A673 (cell line): ENCODE measurements around the gene APH1A. TPM values are rescaled to one million over a fixed set of nuclear protein-coding genes. Genes with fewer than 3 reads are reported as not detected.
A peak's percentile ranks its signal among the peaks of the same experiment; 100 is the strongest.

ENCODE experiments used
- BruUV-seq: library from RNA; stranded (reverse); fragments of 400-500 nt; replicated peaks from 2 replicates; lab custom pipeline; 2021; lab: Mats Ljungman, UMichigan
- CTCF ChIA-PET: fragments of 300-600 bp; sonication (Branson Sonifier 250); formaldehyde crosslinking; loops from one replicate; lab custom pipeline; 2022; ENCODE audit warnings: antibody characterized with exemption; lab: Charles Lee
- POLR2A ChIA-PET: fragments of 300-600 bp; sonication (Branson Sonifier 250); formaldehyde crosslinking; loops from one replicate; lab custom pipeline; 2022; ENCODE audit warnings: antibody characterized with exemption; ENCODE audit not compliant: low non-redundant PET; lab: Charles Lee
- DNase-seq: peaks from one replicate; pipeline ENCODE4 v3.0.0-alpha.2; 2015; ENCODE audit warnings: low spot score
- H3K27ac ChIP-seq: fragments of 200-600 bp; sonication (generic); 2 replicates; pipeline ENCODE4 v1.5.1; 2016; ENCODE audit warnings: mixed run types, low read depth, mild to moderate bottlenecking, mixed read lengths, antibody characterized with exemption, low read length; ENCODE audit not compliant: poor library complexity, severe bottlenecking
- H3K27me3 ChIP-seq: fragments of 200-600 bp; sonication (generic); replicated peaks from 2 replicates; pipeline ENCODE4 v1.6.1; 2017; ENCODE audit warnings: mixed run types, low read depth, mild to moderate bottlenecking, mixed read lengths, antibody characterized with exemption, low read length; ENCODE audit not compliant: insufficient read depth, poor library complexity
- H3K36me3 ChIP-seq: fragments of 200-600 bp; sonication (generic); 2 replicates; pipeline ENCODE4 v1.6.1; 2016; ENCODE audit warnings: mixed run types, mild to moderate bottlenecking, mixed read lengths, antibody characterized with exemption, low read length; ENCODE audit not compliant: insufficient read depth, poor library complexity, severe bottlenecking
- H3K4me1 ChIP-seq: fragments of 200-600 bp; sonication (generic); 2 replicates; pipeline ENCODE4 v1.6.1; 2017; ENCODE audit warnings: mixed run types, mild to moderate bottlenecking, mixed read lengths, antibody characterized with exemption, low read length; ENCODE audit not compliant: insufficient read depth, poor library complexity, severe bottlenecking
- H3K4me3 ChIP-seq: fragments of 200-600 bp; sonication (generic); 2 replicates; pipeline ENCODE4 v1.5.1; 2016; ENCODE audit warnings: low read depth, mixed run types, mild to moderate bottlenecking, mixed read lengths, low read length; ENCODE audit not compliant: poor library complexity, severe bottlenecking
- H3K9me3 ChIP-seq: fragments of 200-600 bp; sonication (generic); 2 replicates; pipeline ENCODE4 v1.6.1; 2016; ENCODE audit warnings: mixed run types, low read depth, mild to moderate bottlenecking, mixed read lengths, antibody characterized with exemption, low read length; ENCODE audit not compliant: poor library complexity, severe bottlenecking
- EZH2 ChIP-seq: fragments of 200-600 bp; sonication (generic); IDR thresholded peaks from 2 replicates; pipeline ENCODE4 v1.6.1; 2017; ENCODE audit warnings: borderline replicate concordance, low read depth, mild to moderate bottlenecking, mixed read lengths, antibody characterized with exemption, low read length; ENCODE audit not compliant: poor library complexity, severe bottlenecking
- intact Hi-C: fragments of 100-400 bp; cut with micrococcal nuclease; formaldehyde crosslinking; loops from one replicate; pipeline ENCODE4 v1.10.0; 2022; ENCODE audit not compliant: unreplicated experiment
- total RNA-seq: library from RNA; stranded (reverse); gene quantifications from 2 replicates; pipeline ENCODE4 v1.2.3, GENCODE V29; 2021
- TF ChIP-seq, protein P1 (sequence below): fragments of 300-800, 200-600 bp; sonication (generic); conservative IDR thresholded peaks from 2 replicates; pipeline ENCODE4 v1.5.1; 2017; ENCODE audit warnings: low read depth, mild to moderate bottlenecking, antibody characterized with exemption, low read length, moderate library complexity, mixed read lengths

The APH1A gene
- total RNA-seq, 1 experiment from 2014 or later = 136 TPM

- POLR2A ChIA-PET = interaction anchor here (0.6 kb wide), 1 partner anchor 310 kb away, joined by 4 read pairs; no protein-coding TSS in a partner anchor
- Histone ChIP-seq H3K9me3 (no peaks in the 10 kb centered on the region), H3K27me3 (no peaks in the 10 kb centered on the region), H3K27ac (no peak overlapping the region), H3K36me3 (peaks cover 24% of the 10 kb centered on the region), H3K4me1 (peaks cover 32% of the 10 kb centered on the region), H3K4me3 (no peak overlapping the region)
- TF ChIP-seq, protein P1, sequence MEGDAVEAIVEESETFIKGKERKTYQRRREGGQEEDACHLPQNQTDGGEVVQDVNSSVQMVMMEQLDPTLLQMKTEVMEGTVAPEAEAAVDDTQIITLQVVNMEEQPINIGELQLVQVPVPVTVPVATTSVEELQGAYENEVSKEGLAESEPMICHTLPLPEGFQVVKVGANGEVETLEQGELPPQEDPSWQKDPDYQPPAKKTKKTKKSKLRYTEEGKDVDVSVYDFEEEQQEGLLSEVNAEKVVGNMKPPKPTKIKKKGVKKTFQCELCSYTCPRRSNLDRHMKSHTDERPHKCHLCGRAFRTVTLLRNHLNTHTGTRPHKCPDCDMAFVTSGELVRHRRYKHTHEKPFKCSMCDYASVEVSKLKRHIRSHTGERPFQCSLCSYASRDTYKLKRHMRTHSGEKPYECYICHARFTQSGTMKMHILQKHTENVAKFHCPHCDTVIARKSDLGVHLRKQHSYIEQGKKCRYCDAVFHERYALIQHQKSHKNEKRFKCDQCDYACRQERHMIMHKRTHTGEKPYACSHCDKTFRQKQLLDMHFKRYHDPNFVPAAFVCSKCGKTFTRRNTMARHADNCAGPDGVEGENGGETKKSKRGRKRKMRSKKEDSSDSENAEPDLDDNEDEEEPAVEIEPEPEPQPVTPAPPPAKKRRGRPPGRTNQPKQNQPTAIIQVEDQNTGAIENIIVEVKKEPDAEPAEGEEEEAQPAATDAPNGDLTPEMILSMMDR = no peak
- TF ChIP-seq EZH2 = no peak
- DNase-seq = no peak
- CTCF ChIA-PET = no interaction called here
- intact Hi-C loops = no loop called here
- BruUV-seq = no TSS peak
These were observed 6.2 kb downstream of the APH1A start for GRCh38 chr1:150262388-150263320.

GRCh38 chr1:150261367-150261766 is 7.4 kb downstream of the APH1A start:
- Histone ChIP-seq H3K4me3 (no peak overlapping the region), H3K36me3 (peaks cover 14% of the 10 kb centered on the region), H3K4me1 (peaks cover 38% of the 10 kb centered on the region), H3K27ac (no peak overlapping the region), H3K27me3 (no peaks in the 10 kb centered on the region), H3K9me3 (no peaks in the 10 kb centered on the region)
- CTCF ChIA-PET = no interaction called here
- intact Hi-C loops = no loop called here
- TF ChIP-seq EZH2 = no peak
- TF ChIP-seq, protein P1 = no peak
- DNase-seq = no peak
- POLR2A ChIA-PET = no interaction called here
- BruUV-seq = no TSS peak

DNA sequence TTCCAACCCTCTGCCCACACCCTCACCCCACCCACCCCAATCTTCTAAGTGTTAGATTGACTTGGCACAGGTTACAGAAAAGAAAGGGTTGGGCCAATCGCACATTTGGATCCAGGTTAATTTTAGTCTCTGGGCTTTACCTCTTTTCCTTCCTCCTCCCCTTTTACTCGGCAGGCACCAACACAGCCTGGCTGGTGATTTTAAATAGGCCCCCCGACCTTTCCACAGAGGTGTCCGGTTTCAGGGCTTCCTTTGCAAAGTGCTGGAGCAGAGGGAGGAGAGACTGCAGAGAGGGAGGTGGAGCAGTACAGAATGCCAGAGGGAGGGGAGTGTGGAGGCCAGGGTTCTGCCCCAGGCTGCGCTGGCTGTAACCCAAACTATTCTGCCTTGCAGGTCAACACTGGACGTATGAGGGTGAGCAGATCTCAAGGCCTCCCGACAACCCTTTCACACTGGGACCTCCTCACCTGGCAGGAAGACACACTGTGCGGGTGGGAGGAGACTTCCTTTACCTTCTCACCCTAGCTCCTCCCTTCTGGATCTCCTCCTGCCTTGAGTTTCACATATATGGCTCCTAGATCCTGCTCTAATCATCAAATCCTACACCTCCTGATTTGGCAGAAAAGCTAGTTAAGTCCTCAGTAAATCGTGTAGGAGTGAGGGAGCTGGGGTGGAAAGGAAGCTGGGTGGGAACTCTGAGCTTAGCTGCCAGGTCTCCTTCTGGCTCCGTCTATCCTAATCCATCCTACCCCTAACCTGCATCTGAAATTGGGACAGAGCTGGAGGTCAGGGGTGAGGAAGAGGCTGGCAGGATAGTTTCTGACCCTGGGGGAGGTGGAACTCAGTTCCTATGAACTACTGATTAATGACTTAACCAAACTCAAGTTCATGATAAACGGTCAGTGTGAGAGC is 8.8 kb downstream of the APH1A start:
- peaks cover under 1% of the 10 kb centered on the region for H3K36me3 ChIP-seq
- POLR2A ChIA-PET = no interaction called here
- H3K4me1 ChIP-seq = peaks cover 47% of the 10 kb centered on the region
- H3K27me3 ChIP-seq = no peaks in the 10 kb centered on the region
- no peak overlapping the region for H3K27ac ChIP-seq
- H3K9me3 ChIP-seq = no peaks in the 10 kb centered on the region
- H3K4me3 ChIP-seq = no peak overlapping the region
- CTCF ChIA-PET = interaction anchor here (0.7 kb wide), 1 partner anchor 714 kb away, joined by 6 read pairs; no protein-coding TSS in a partner anchor
- no TSS peak for BruUV-seq
- peak; percentile 33 for DNase-seq
- intact Hi-C loops = loop anchor here (5.0 to 10.0 kb wide), 3 partner anchors 272 to 737 kb away; partner anchors contain the start of gene ENSA
- TF ChIP-seq, protein P1 = no peak
- TF ChIP-seq EZH2 = no peak
